Stimulated activated CD8-positive, alpha-beta memory T cell treated with anti-CD3 and anti-CD28 coated beads, Interleukin-12 subunit alpha, Interleukin-12 subunit beta, amount 100 ng/mL, for 4 hours (primary cell): ENCODE data around the gene KCNK17.

Experiments
- DNase-seq: peaks from one replicate; pipeline ENCODE4 v3.0.0-alpha.2; 2020; ENCODE audit warnings: low read depth

Gene KCNK17

GRCh38 chr6:39268721-39269120 lies 45.5 kb downstream of the KCNK17 start:
- DNase-seq: no peak

- no peak for DNase-seq
Observed at GRCh38 chr6:39268171-39268570, 46.0 kb downstream of the KCNK17 start.

- DNase-seq: no peak
Observed at GRCh38 chr6:39266782-39267355, 47.4 kb downstream of the KCNK17 start.

GRCh38 chr6:39266375-39266774 lies 47.8 kb downstream of the KCNK17 start:
- no peak for DNase-seq

- DNase-seq: no peak
Observed at GRCh38 chr6:39263303-39264037, 50.7 kb downstream of the KCNK17 start.

GRCh38 chr6:39261751-39262150 lies 52.5 kb downstream of the KCNK17 start:
- DNase-seq: no peak

GRCh38 chr6:39260953-39261352 lies 53.3 kb downstream of the KCNK17 start:
- DNase-seq: no peak

GRCh38 chr6:39260456-39260855 lies 53.8 kb downstream of the KCNK17 start:
- DNase-seq: no peak

GRCh38 chr6:39256294-39256940 lies 57.8 kb downstream of the KCNK17 start:
- no peak for DNase-seq

GRCh38 chr6:39254999-39255535 lies 59.2 kb downstream of the KCNK17 start:
- DNase-seq: no peak

- DNase-seq: no peak
Observed at GRCh38 chr6:39251406-39251805, 62.8 kb downstream of the KCNK17 start.

GRCh38 chr6:39250507-39250906 lies 63.7 kb downstream of the KCNK17 start:
- DNase-seq: no peak

GRCh38 chr6:39249278-39249677 lies 64.9 kb downstream of the KCNK17 start:
- DNase-seq: no peak
